ENCODE results near the gene IGF1.

DNA sequence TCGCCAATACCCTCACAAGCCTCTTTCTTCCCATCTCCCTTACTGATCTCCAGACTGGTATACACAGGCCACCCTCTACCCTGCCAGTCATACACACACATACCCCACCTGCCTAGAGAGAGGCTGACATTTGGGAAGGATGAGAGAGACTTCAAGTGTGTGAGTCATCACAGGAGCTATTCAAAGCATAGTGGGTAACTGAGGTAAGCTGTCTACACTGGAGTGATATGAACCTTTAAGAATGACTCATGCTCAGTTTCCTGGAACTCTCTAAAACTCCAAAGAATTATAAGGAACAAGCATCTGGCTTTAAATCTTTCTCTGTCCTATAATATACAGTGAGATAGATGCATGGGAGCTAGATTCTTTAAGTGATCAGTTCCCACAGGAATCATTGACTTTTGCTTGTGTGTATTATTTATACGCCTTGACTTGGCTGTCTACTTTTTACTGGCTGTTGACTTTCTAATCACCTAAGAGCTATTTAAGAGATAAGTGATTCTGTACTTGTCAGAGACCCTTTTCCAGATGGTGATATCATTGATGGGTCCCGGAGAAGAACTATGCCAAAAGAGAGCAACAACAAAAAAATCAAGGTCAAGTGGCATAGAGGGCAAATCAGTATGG is 5.8 kb downstream of the IGF1 start:
- TF ChIP-seq, protein P1, sequence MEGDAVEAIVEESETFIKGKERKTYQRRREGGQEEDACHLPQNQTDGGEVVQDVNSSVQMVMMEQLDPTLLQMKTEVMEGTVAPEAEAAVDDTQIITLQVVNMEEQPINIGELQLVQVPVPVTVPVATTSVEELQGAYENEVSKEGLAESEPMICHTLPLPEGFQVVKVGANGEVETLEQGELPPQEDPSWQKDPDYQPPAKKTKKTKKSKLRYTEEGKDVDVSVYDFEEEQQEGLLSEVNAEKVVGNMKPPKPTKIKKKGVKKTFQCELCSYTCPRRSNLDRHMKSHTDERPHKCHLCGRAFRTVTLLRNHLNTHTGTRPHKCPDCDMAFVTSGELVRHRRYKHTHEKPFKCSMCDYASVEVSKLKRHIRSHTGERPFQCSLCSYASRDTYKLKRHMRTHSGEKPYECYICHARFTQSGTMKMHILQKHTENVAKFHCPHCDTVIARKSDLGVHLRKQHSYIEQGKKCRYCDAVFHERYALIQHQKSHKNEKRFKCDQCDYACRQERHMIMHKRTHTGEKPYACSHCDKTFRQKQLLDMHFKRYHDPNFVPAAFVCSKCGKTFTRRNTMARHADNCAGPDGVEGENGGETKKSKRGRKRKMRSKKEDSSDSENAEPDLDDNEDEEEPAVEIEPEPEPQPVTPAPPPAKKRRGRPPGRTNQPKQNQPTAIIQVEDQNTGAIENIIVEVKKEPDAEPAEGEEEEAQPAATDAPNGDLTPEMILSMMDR (IDR thresholded peaks at IDR 0.05) = no peak
- no peak for TF ChIP-seq POLR2A (IDR thresholded peaks at IDR 0.05)

Data from testis (tissue), 2 donors.